Mesenchymal stem cell (in vitro differentiated cells and primary cell): Measurements from ENCODE around the gene SNTG2.

Source experiments
- DNase-seq: peaks from one replicate; pipeline ENCODE4 v3.0.0-alpha.2; 2013
- H2AFZ ChIP-seq: one replicate; pipeline ENCODE4 v1.6.1; 2013; ENCODE audit warnings: low read depth, mild to moderate bottlenecking, control low read depth, inconsistent platforms, low read length, moderate library complexity
- H2AK5ac ChIP-seq: 2 replicates; pipeline ENCODE4 v1.6.1; 2013; ENCODE audit warnings: low read length, moderate library complexity, mild to moderate bottlenecking, inconsistent platforms; ENCODE audit not compliant: severe bottlenecking
- H2BK120ac ChIP-seq: one replicate; pipeline ENCODE4 v1.6.1; 2013; ENCODE audit warnings: low read depth, mild to moderate bottlenecking, inconsistent platforms, low read length, moderate library complexity
- H2BK12ac ChIP-seq, 2 experiments: one replicate each; pipeline ENCODE4 v1.6.1; 2013; ENCODE audit warnings: inconsistent platforms in 2 of 2, low read length in 2 of 2, mild to moderate bottlenecking in 2 of 2, moderate library complexity in 2 of 2, control low read depth in 1 of 2
- H2BK15ac ChIP-seq: one replicate; pipeline ENCODE4 v1.6.1; 2013; ENCODE audit warnings: mild to moderate bottlenecking, low read depth, inconsistent platforms; ENCODE audit not compliant: poor library complexity, severe bottlenecking
- H2BK5ac ChIP-seq: 2 replicates; pipeline ENCODE4 v1.6.1; 2013; ENCODE audit warnings: low read depth, mild to moderate bottlenecking, low read length, control low read depth, inconsistent platforms; ENCODE audit not compliant: poor library complexity, severe bottlenecking
- H3K14ac ChIP-seq, 2 experiments: one replicate each; pipeline ENCODE4 v1.6.1; 2013; ENCODE audit warnings: inconsistent platforms in 2 of 2, low read length in 2 of 2, control low read depth in 1 of 2, mild to moderate bottlenecking in 1 of 2, moderate library complexity in 1 of 2
- H3K18ac ChIP-seq, 2 experiments: one replicate each; pipeline ENCODE4 v1.6.1; 2013; ENCODE audit warnings: inconsistent platforms in 2 of 2, low read length in 2 of 2, control low read depth in 1 of 2, low read depth in 1 of 2, mild to moderate bottlenecking in 1 of 2
- H3K23ac ChIP-seq, 2 experiments: one replicate each; pipeline ENCODE4 v1.6.1; 2013; ENCODE audit warnings: inconsistent platforms in 2 of 2, low read length in 2 of 2, mild to moderate bottlenecking in 2 of 2, moderate library complexity in 2 of 2, control low read depth in 1 of 2
- H3K27ac ChIP-seq: 2 replicates; pipeline ENCODE4 v1.5.1; 2013; ENCODE audit warnings: mild to moderate bottlenecking, moderate library complexity, low read length, control low read depth, inconsistent platforms; ENCODE audit not compliant: poor library complexity, severe bottlenecking
- H3K27me3 ChIP-seq, 2 experiments: 2 replicates each; pipeline versions ENCODE4 v1.6.1 to v1.7.0; 2013; ENCODE audit warnings: low read length in 2 of 2, mild to moderate bottlenecking in 2 of 2, moderate library complexity in 2 of 2, control low read depth in 1 of 2, inconsistent platforms in 1 of 2; ENCODE audit not compliant: control insufficient read depth in 1 of 2, insufficient read depth in 1 of 2
- H3K36me3 ChIP-seq, 2 experiments: 2 replicates each; pipeline versions ENCODE4 v1.6.1 to v1.7.0; 2013; ENCODE audit warnings: low read length in 2 of 2, control low read depth in 1 of 2, inconsistent platforms in 1 of 2, low read depth in 1 of 2, mild to moderate bottlenecking in 1 of 2; ENCODE audit not compliant: insufficient read depth in 2 of 2, control insufficient read depth in 1 of 2
- H3K4ac ChIP-seq, 2 experiments: one replicate each; pipeline ENCODE4 v1.6.1; 2013; ENCODE audit warnings: inconsistent platforms in 2 of 2, low read length in 2 of 2, mild to moderate bottlenecking in 2 of 2, moderate library complexity in 2 of 2, control low read depth in 1 of 2, low read depth in 1 of 2
- H3K4me1 ChIP-seq: 2 replicates; pipeline ENCODE4 v1.6.1; 2013; ENCODE audit warnings: low read depth, low read length, control low read depth; ENCODE audit not compliant: control insufficient read depth, insufficient read depth
- H3K4me2 ChIP-seq: 2 replicates; pipeline ENCODE4 v1.6.1; 2013; ENCODE audit warnings: low read length, mild to moderate bottlenecking, inconsistent platforms; ENCODE audit not compliant: poor library complexity, severe bottlenecking
- H3K4me3 ChIP-seq, 2 experiments: 2 replicates each; pipeline versions ENCODE4 v1.5.1 to v1.7.0; 2013; ENCODE audit warnings: low read length in 2 of 2, mild to moderate bottlenecking in 2 of 2, control low read depth in 1 of 2, low read depth in 1 of 2; ENCODE audit not compliant: insufficient read depth in 1 of 2
- H3K79me1 ChIP-seq: replicated peaks from 2 replicates; pipeline ENCODE4 v1.6.1; 2013; ENCODE audit warnings: mild to moderate bottlenecking, control low read depth, low read length, inconsistent platforms; ENCODE audit not compliant: poor library complexity, severe bottlenecking
- H3K9ac ChIP-seq: 2 replicates; pipeline ENCODE4 v1.7.0; 2013; ENCODE audit warnings: mild to moderate bottlenecking, low read length, moderate library complexity
- H3K9me3 ChIP-seq: 2 replicates; pipeline ENCODE4 v1.7.0; 2013; ENCODE audit warnings: mild to moderate bottlenecking, low read length; ENCODE audit not compliant: control insufficient read depth
- H4K8ac ChIP-seq: one replicate; pipeline ENCODE4 v1.6.1; 2013; ENCODE audit warnings: inconsistent platforms, mild to moderate bottlenecking, low read length, moderate library complexity
- H4K91ac ChIP-seq: one replicate; pipeline ENCODE4 v1.6.1; 2013; ENCODE audit warnings: mild to moderate bottlenecking, low read length, inconsistent platforms
- WGBS: methylation state at CpG from one replicate; pipeline ENCODE4 v1.1.7; 2013; ENCODE audit warnings: mixed read lengths; 5-methylcytosine and 5-hydroxymethylcytosine counted together

SNTG2 gene

GRCh38 chr2:1010415-1010930, 59.8 kb downstream of the SNTG2 start:
- Histone ChIP-seq H3K9ac (no peak overlapping the region), H3K18ac (no peak overlapping the region), H4K91ac (no peak overlapping the region), H2AFZ (no peak overlapping the region), H4K8ac (no peak overlapping the region), H2BK5ac (no peak overlapping the region), H3K36me3 (no peaks in the 10 kb centered on the region), H3K23ac (no peak overlapping the region), H2BK15ac (no peak overlapping the region), H3K9me3 (no peaks in the 10 kb centered on the region), H2BK120ac (no peak overlapping the region), H3K79me1 (no peaks in the 10 kb centered on the region), H3K4me3 (no peak overlapping the region), H3K14ac (no peak overlapping the region), H3K4me2 (no peak overlapping the region), H3K4ac (no peak overlapping the region), H3K27me3 (peaks cover 0 to 2% of the 10 kb centered on the region in 2 experiments), H3K4me1 (no peaks in the 10 kb centered on the region), H2BK12ac (no peak overlapping the region), H2AK5ac (no peak overlapping the region), H3K27ac (no peak overlapping the region)
- DNase-seq, result no peak
- 57% methylated on average over 7 of the region's 7 CpGs for WGBS

GRCh38 chr2:1011006-1011405, 60.4 kb downstream of the SNTG2 start:
- Histone ChIP-seq H2BK12ac (no peak overlapping the region), H3K27me3 (peaks cover 0 to 6% of the 10 kb centered on the region in 2 experiments), H2BK5ac (no peak overlapping the region), H2BK120ac (no peak overlapping the region), H3K18ac (no peak overlapping the region), H2AFZ (no peak overlapping the region), H3K9ac (no peak overlapping the region), H3K9me3 (no peaks in the 10 kb centered on the region), H3K4ac (no peak overlapping the region), H3K27ac (no peak overlapping the region), H3K14ac (no peak overlapping the region), H3K36me3 (no peaks in the 10 kb centered on the region), H3K23ac (no peak overlapping the region), H2AK5ac (no peak overlapping the region), H3K79me1 (no peaks in the 10 kb centered on the region), H4K8ac (no peak overlapping the region), H3K4me1 (no peaks in the 10 kb centered on the region), H4K91ac (no peak overlapping the region), H3K4me3 (no peak overlapping the region), H2BK15ac (no peak overlapping the region), H3K4me2 (no peak overlapping the region)
- WGBS, result 77% methylated on average over 4 of the region's 5 CpGs
- no peak for DNase-seq

DNA sequence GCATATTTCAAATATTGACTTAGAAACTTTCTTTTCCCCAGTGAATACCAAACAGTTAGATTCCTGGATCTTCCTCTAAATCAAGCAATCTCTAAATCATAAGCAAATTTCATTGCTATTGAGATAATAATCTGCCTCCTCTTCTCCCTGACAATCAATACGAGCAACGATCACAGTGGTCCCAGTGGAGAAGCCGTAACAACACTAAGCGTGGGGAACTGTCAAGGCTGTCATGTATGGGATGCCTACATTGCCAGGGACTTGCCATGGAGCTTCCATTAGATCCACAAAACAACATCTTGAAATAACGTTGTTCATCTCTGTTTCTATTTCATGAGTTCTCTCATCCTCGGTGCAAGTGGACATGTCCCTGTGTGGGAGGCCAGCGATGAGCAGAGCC, 61.3 kb downstream of the SNTG2 start:
- peaks cover 0 to 6% of the 10 kb centered on the region in 2 experiments for H3K27me3 ChIP-seq
- H3K18ac ChIP-seq, result no peak overlapping the region
- no peak overlapping the region for H3K4me3 ChIP-seq
- H2AK5ac ChIP-seq, result no peak overlapping the region
- no peak overlapping the region for H2BK12ac ChIP-seq
- H3K79me1 ChIP-seq, result no peaks in the 10 kb centered on the region
- H2BK120ac ChIP-seq, result no peak overlapping the region
- no peak overlapping the region for H3K27ac ChIP-seq
- no peak overlapping the region for H2BK5ac ChIP-seq
- no peak overlapping the region for H3K9ac ChIP-seq
- no peak overlapping the region for H3K23ac ChIP-seq
- no peak for DNase-seq
- no peak overlapping the region for H3K4me2 ChIP-seq
- H2BK15ac ChIP-seq, result no peak overlapping the region
- no peaks in the 10 kb centered on the region for H3K36me3 ChIP-seq
- no peaks in the 10 kb centered on the region for H3K9me3 ChIP-seq
- H4K8ac ChIP-seq, result no peak overlapping the region
- H3K4ac ChIP-seq, result no peak overlapping the region
- no peak overlapping the region for H3K14ac ChIP-seq
- H3K4me1 ChIP-seq, result no peaks in the 10 kb centered on the region
- 86% methylated on average over 7 of the region's 7 CpGs for WGBS
- H2AFZ ChIP-seq, result no peak overlapping the region
- H4K91ac ChIP-seq, result no peak overlapping the region

DNA sequence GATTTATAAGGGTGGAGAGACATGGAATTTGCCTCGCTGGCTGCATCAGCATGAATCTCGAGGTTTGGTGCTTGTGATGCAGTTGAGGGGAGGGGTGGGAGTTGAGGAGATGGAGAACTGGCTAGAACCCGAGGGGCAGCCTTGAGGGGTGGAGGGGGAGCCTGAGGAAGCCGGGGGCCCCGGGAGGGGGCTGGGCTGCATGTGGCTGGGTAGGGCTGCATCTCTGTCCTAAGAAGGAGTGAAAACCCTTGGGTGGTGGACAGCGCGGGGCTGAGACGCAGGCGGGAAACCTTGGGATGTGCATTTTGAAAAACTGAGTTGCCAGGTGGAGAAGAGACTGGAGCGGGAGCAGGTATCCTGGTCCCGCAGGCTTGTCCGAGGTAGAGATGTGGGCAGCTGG, 64.2 kb downstream of the SNTG2 start:
- no peak overlapping the region for H3K27ac ChIP-seq
- H3K79me1 ChIP-seq, result no peaks in the 10 kb centered on the region
- H3K9ac ChIP-seq, result no peak overlapping the region
- no peaks in the 10 kb centered on the region for H3K36me3 ChIP-seq
- H2AFZ ChIP-seq, result no peak overlapping the region
- H3K4ac ChIP-seq, result no peak overlapping the region
- no peak overlapping the region for H4K8ac ChIP-seq
- no peak overlapping the region for H3K14ac ChIP-seq
- H3K23ac ChIP-seq, result no peak overlapping the region
- no peak overlapping the region for H3K4me3 ChIP-seq
- DNase-seq, result no peak
- 63% methylated on average over 12 of the region's 12 CpGs for WGBS
- H4K91ac ChIP-seq, result no peak overlapping the region
- H3K4me1 ChIP-seq, result no peaks in the 10 kb centered on the region
- H2BK12ac ChIP-seq, result no peak overlapping the region
- peaks cover 0 to 9% of the 10 kb centered on the region in 2 experiments for H3K27me3 ChIP-seq
- no peak overlapping the region for H2AK5ac ChIP-seq
- no peak overlapping the region for H3K4me2 ChIP-seq
- H3K9me3 ChIP-seq, result no peaks in the 10 kb centered on the region
- no peak overlapping the region for H3K18ac ChIP-seq
- H2BK15ac ChIP-seq, result no peak overlapping the region
- H2BK120ac ChIP-seq, result no peak overlapping the region
- H2BK5ac ChIP-seq, result no peak overlapping the region
